Hindlimb muscle (tissue), 1 donor: Measurements from ENCODE around the gene LRTM2. TPM values are rescaled to one million over a fixed set of nuclear protein-coding genes. Genes with fewer than 3 reads are reported as not detected.

Experiments
- DNase-seq: peaks from one replicate; pipeline ENCODE4 v3.0.0-alpha.2; 2013
- polyA plus RNA-seq: library from polyadenylated mRNA; unstranded; fragments of 120-200 nt; gene quantifications from one replicate; pipeline ENCODE4 v1.2.1, GENCODE V29; 2013; ENCODE audit not compliant: insufficient read length

The LRTM2 gene
- polyA plus RNA-seq, 1 donor, result 0.31 TPM

GRCh38 chr12:1885082-1885596 lies 64.8 kb downstream of the LRTM2 start:
- DNase-seq, result no peak

GRCh38 chr12:1885599-1886245 lies 65.4 kb downstream of the LRTM2 start:
- DNase-seq, result no peak

Other genes starting within 250 kb of the LRTM2 start
- gene FBXL14, start 226.0 kb upstream of the LRTM2 start, polyA plus RNA-seq, result 5.5 TPM
- gene WNT5B, start 191.3 kb upstream of the LRTM2 start, polyA plus RNA-seq, result 34.0 TPM
- 26.6 TPM for gene ADIPOR2, start 129.5 kb upstream of the LRTM2 start, polyA plus RNA-seq
- gene CACNA2D4, start 98.1 kb downstream of the LRTM2 start, polyA plus RNA-seq, result 3.3 TPM
- gene DCP1B, start 183.9 kb downstream of the LRTM2 start, polyA plus RNA-seq, result 11.6 TPM
- gene CACNA1C, start 232.4 kb downstream of the LRTM2 start, polyA plus RNA-seq, result 3.4 TPM